ENCODE measurements around the gene ZNF292. TPM values are rescaled to one million over a fixed set of nuclear protein-coding genes. Genes with fewer than 3 reads are reported as not detected.

ZNF292 gene
- total RNA-seq, 3 donors from 2014 or later (not counting 1 experiment from before 2014, with no cell fraction given) = 78.7 to 90.4 (median 89.4) TPM

DNA sequence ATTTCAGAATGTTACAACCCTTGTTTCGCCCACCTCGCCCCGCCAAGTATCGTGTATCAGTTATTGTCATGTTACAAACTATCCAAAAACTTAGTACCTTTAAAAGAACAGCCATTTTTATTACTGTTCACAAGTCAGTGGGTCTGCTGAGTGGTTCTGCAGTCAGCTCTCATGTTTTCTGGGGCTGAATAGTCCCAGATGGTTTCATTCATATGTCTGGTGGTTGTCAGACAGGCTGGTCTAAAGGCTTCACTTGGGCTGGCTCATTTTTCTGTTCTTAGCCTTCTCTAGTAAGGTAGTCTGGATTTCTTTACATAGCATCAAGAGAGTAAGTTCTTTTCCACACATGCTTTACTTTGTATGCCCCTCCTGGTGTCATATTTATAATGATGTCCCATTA lies 8.6 kb downstream of the ZNF292 start:
- no peaks in the 10 kb centered on the region for H3K36me3 ChIP-seq (ENCODE audit: control insufficient read depth, insufficient read depth, low read length)
- peak overlapping the region in 1 of 2 donors; percentile 47 for H3K27ac Mint-ChIP-seq
- ATAC-seq (peak in 1 of 3 donors; percentile 10), DNase-seq (no peak)
- H3K4me3 ChIP-seq (ENCODE audit: low read length) = no peak overlapping the region
- H3K27me3 ChIP-seq (ENCODE audit: control insufficient read depth, insufficient read depth, low read length) = no peaks in the 10 kb centered on the region
- H3K27ac ChIP-seq (ENCODE audit: low read length) = no peak overlapping the region
- peaks cover 45 to 61% of the 10 kb centered on the region in 2 donors for H3K4me1 Mint-ChIP-seq
- no peak overlapping the region for H3K4me3 Mint-ChIP-seq
- H3K27me3 Mint-ChIP-seq (ENCODE audit: low read depth in 2 of 2) = no peaks in the 10 kb centered on the region
- H3K9me3 Mint-ChIP-seq = no peaks in the 10 kb centered on the region
- no peaks in the 10 kb centered on the region for H3K36me3 Mint-ChIP-seq
- 97% methylated on average over 4 of the region's 4 CpGs for WGBS (ENCODE audit: insufficient coverage)
- intact Hi-C loops (cut with micrococcal nuclease) = no loop called here
- TF ChIP-seq, protein P1, sequence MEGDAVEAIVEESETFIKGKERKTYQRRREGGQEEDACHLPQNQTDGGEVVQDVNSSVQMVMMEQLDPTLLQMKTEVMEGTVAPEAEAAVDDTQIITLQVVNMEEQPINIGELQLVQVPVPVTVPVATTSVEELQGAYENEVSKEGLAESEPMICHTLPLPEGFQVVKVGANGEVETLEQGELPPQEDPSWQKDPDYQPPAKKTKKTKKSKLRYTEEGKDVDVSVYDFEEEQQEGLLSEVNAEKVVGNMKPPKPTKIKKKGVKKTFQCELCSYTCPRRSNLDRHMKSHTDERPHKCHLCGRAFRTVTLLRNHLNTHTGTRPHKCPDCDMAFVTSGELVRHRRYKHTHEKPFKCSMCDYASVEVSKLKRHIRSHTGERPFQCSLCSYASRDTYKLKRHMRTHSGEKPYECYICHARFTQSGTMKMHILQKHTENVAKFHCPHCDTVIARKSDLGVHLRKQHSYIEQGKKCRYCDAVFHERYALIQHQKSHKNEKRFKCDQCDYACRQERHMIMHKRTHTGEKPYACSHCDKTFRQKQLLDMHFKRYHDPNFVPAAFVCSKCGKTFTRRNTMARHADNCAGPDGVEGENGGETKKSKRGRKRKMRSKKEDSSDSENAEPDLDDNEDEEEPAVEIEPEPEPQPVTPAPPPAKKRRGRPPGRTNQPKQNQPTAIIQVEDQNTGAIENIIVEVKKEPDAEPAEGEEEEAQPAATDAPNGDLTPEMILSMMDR (IDR thresholded peaks at IDR 0.05) = no peak
- H3K4me1 ChIP-seq (ENCODE audit: control insufficient read depth, insufficient read depth, low read length) = peaks cover 9% of the 10 kb centered on the region
- no peaks in the 10 kb centered on the region for H3K9me3 ChIP-seq (ENCODE audit: control insufficient read depth, insufficient read depth, low read length)

DNA sequence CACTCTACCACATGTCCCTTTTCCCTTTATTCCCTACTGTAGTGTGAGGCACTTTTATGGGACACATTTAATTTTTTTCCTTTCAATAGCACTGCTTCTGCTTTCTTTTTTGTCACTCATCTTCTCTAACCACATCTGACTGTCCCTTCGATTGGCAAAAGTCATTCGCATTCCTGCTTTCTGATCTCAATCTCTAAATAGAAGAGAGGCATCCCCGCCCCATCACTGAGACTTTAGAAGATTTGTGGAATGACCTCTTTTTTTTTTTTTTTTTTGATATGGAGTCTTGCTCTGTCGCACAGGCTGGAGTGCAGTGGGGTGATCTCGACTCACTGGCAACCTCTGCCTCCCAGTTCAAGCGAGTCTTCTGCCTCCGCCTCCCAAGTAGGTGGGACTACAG lies 9.1 kb downstream of the ZNF292 start:
- no peak overlapping the region for H3K4me3 Mint-ChIP-seq
- H3K27me3 ChIP-seq (ENCODE audit: control insufficient read depth, insufficient read depth, low read length) = no peaks in the 10 kb centered on the region
- H3K9me3 Mint-ChIP-seq = no peaks in the 10 kb centered on the region
- peaks cover 45 to 61% of the 10 kb centered on the region in 2 donors for H3K4me1 Mint-ChIP-seq
- no peak for DNase-seq
- no peaks in the 10 kb centered on the region for H3K36me3 ChIP-seq (ENCODE audit: control insufficient read depth, insufficient read depth, low read length)
- no peak overlapping the region for H3K4me3 ChIP-seq (ENCODE audit: low read length)
- H3K27ac ChIP-seq (ENCODE audit: low read length) = no peak overlapping the region
- WGBS (ENCODE audit: insufficient coverage) = 88% methylated on average over 7 of the region's 7 CpGs
- H3K36me3 Mint-ChIP-seq = no peaks in the 10 kb centered on the region
- intact Hi-C loops (cut with micrococcal nuclease) = no loop called here
- peak overlapping the region in 1 of 2 donors; percentile 47 for H3K27ac Mint-ChIP-seq
- no peaks in the 10 kb centered on the region for H3K9me3 ChIP-seq (ENCODE audit: control insufficient read depth, insufficient read depth, low read length)
- peaks cover 9% of the 10 kb centered on the region for H3K4me1 ChIP-seq (ENCODE audit: control insufficient read depth, insufficient read depth, low read length)
- TF ChIP-seq, protein P1 (IDR thresholded peaks at IDR 0.05) = no peak
- no peak for ATAC-seq
- no peaks in the 10 kb centered on the region for H3K27me3 Mint-ChIP-seq (ENCODE audit: low read depth in 2 of 2)

DNA sequence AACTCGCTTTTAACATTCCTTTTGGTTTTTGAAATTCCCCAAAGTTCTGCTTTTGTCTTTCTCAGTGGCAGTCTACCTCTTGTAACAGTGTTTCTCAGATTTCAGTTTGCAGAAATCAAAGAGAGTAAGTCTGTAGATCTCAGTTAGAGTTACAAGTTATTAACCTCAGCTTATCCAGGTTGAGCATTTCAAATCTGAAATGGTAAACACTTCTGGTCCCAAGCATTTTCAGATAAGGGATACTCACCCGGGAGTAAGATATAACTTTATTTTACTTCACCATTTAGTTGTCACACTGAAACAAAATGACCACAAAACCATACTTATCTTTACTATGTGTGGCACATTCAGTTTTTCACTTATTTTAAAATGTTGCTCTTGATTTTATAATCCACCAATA lies 9.8 kb downstream of the ZNF292 start:
- TF ChIP-seq, protein P1 (IDR thresholded peaks at IDR 0.05) = no peak
- Mint-ChIP-seq H3K27me3 (ENCODE audit: low read depth in 2 of 2) (no peaks in the 10 kb centered on the region), H3K4me3 (no peak overlapping the region), H3K36me3 (no peaks in the 10 kb centered on the region), H3K4me1 (peaks cover 40 to 56% of the 10 kb centered on the region in 2 donors), H3K27ac (peak overlapping the region in 1 of 2 donors; percentile 56), H3K9me3 (no peaks in the 10 kb centered on the region)
- H3K9me3 ChIP-seq (ENCODE audit: control insufficient read depth, insufficient read depth, low read length) = no peaks in the 10 kb centered on the region
- intact Hi-C loops (cut with micrococcal nuclease) = no loop called here
- no peak overlapping the region for H3K27ac ChIP-seq (ENCODE audit: low read length)
- no peaks in the 10 kb centered on the region for H3K36me3 ChIP-seq (ENCODE audit: control insufficient read depth, insufficient read depth, low read length)
- H3K4me1 ChIP-seq (ENCODE audit: control insufficient read depth, insufficient read depth, low read length) = peaks cover 9% of the 10 kb centered on the region
- ATAC-seq (no peak), DNase-seq (no peak)
- H3K27me3 ChIP-seq (ENCODE audit: control insufficient read depth, insufficient read depth, low read length) = no peaks in the 10 kb centered on the region
- WGBS (ENCODE audit: insufficient coverage) = 91% methylated on average over 2 of the region's 2 CpGs
- no peak overlapping the region for H3K4me3 ChIP-seq (ENCODE audit: low read length)

DNA sequence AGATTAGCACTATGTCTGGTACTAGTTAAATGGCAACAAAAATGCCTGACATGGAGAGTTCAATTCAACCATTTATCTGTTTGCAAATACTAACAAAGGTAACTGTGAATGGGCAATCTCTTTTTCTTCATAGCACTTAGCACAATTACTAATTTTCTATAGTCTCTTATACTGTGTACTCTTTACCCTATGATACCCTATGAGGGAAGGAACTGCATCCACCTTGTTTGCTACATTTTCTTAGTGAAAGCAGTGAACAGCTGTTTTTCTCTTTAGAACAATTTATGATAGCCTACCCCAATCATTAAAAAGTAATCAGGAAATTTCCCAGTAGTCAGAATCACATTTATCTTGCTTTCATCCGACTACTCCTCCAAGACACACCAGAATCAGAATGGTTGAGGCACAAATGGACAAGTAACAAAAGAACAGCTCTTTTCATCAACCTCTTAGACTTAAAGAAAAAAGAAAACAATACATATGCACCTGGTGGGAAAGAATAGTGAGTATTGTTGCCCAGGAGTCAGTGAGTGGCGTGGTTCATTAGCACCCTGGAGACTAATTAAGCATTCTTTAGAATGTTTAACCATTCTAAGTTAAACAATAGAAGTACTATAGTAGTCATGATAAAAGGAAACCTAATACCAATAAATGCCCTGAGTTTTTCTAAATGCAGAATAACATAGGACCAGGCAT lies 16.7 kb downstream of the ZNF292 start:
- Mint-ChIP-seq H3K9me3 (no peaks in the 10 kb centered on the region), H3K36me3 (no peaks in the 10 kb centered on the region), H3K27ac (peak overlapping the region in 1 of 2 donors; percentile 8), H3K4me3 (no peak overlapping the region), H3K4me1 (peaks cover 56 to 60% of the 10 kb centered on the region in 2 donors), H3K27me3 (ENCODE audit: low read depth in 2 of 2) (no peaks in the 10 kb centered on the region)
- DNase-seq (no peak), ATAC-seq (no peak)
- Histone ChIP-seq H3K27me3 (ENCODE audit: control insufficient read depth, insufficient read depth, low read length) (no peaks in the 10 kb centered on the region), H3K27ac (ENCODE audit: low read length) (no peak overlapping the region), H3K4me3 (ENCODE audit: low read length) (no peak overlapping the region), H3K4me1 (ENCODE audit: control insufficient read depth, insufficient read depth, low read length) (peaks cover 8% of the 10 kb centered on the region), H3K9me3 (ENCODE audit: control insufficient read depth, insufficient read depth, low read length) (no peaks in the 10 kb centered on the region), H3K36me3 (ENCODE audit: control insufficient read depth, insufficient read depth, low read length) (peaks cover 5% of the 10 kb centered on the region)
- TF ChIP-seq, protein P1 (IDR thresholded peaks at IDR 0.05) = no peak
- intact Hi-C loops (cut with micrococcal nuclease) = no loop called here
- 100% methylated on average over 1 of the region's 2 CpGs for WGBS (ENCODE audit: insufficient coverage)

All from natural killer cell (primary cell).